Measurements from ENCODE around the gene WBP2. TPM values are rescaled to one million over a fixed set of nuclear protein-coding genes. Genes with fewer than 3 reads are reported as not detected.
A peak's percentile ranks its signal among the peaks of the same experiment; 100 is the strongest.

The WBP2 gene
- total and polyA plus RNA-seq, 2 of the 13 experiments (the other 11 are each of a cell fraction or from before 2014, with no cell fraction given) = 29.2 to 29.5 TPM

DNA sequence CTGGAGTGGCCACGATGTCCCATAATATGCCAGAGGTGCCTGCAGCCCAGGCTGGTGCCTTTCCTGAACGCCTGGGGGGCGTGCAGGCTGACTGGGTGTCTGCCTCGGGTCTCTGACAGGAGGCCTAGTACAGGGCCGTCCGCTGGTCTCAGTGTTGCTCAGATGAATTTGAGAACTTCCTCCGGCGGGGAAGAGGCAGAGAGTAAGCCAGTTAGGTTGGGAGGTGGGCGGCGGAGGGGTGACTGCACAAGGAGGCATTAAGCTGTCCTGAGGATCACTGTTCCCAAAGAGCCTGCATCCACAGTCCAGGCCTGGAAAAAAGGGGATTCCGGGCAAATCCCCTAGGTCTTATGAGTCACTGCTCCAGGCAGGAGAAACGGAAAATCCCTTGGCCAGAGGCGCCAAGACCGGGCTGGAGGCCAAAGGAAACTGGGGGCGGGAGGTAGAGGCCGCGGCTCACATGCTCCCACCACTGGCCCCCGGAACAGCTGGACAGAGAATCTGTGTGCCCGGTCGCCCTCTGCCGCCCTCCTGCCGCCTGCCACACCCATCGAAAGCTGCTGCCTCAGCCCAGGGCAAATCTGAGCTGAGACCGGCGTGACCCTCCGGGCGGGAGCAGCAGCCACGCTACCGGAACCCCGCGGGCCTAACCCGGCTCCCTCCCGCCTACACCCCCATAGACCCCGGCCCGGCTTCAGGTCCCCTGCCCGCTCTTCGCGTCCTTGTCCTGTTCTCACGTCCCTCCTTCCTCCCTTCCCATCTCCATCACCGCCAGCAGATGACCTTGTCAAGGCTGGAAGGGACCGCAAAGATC lies 22.0 kb upstream of the WBP2 start (continued):
- TF ChIP-seq, protein P1, sequence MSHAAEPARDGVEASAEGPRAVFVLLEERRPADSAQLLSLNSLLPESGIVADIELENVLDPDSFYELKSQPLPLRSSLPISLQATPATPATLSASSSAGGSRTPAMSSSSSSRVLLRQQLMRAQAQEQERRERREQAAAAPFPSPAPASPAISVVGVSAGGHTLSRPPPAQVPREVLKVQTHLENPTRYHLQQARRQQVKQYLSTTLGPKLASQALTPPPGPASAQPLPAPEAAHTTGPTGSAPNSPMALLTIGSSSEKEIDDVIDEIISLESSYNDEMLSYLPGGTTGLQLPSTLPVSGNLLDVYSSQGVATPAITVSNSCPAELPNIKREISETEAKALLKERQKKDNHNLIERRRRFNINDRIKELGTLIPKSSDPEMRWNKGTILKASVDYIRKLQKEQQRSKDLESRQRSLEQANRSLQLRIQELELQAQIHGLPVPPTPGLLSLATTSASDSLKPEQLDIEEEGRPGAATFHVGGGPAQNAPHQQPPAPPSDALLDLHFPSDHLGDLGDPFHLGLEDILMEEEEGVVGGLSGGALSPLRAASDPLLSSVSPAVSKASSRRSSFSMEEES (CRISPR knock-in tag; IDR thresholded peaks at IDR 0.05) = peak; percentile 50; the same call in 1 of the 2 replicates
- peak; percentile 69 for TF ChIP-seq NFKB2 (CRISPR knock-in tag; IDR thresholded peaks at IDR 0.05; ENCODE audit: borderline replicate concordance)
- TF ChIP-seq ZNF30 (CRISPR knock-in tag; IDR thresholded peaks at IDR 0.05) = peak; percentile 96
- no peak for TF ChIP-seq ZFP36L2 (CRISPR knock-in tag; IDR thresholded peaks at IDR 0.05)
- TF ChIP-seq HOXA7 (CRISPR knock-in tag; IDR thresholded peaks at IDR 0.05) = no peak
- TF ChIP-seq CBX5 (CRISPR knock-in tag; IDR thresholded peaks at IDR 0.05; ENCODE audit: borderline replicate concordance) = no peak
- peak; percentile 9; the same call in 1 of the 2 replicates for TF ChIP-seq GATA4 (IDR thresholded peaks at IDR 0.05; ENCODE audit: borderline replicate concordance, low read depth)
- no peak for TF ChIP-seq EZH2 (conservative IDR thresholded peaks at IDR 0.05; ENCODE audit: low read depth, low read length)
- TF ChIP-seq, protein P2, sequence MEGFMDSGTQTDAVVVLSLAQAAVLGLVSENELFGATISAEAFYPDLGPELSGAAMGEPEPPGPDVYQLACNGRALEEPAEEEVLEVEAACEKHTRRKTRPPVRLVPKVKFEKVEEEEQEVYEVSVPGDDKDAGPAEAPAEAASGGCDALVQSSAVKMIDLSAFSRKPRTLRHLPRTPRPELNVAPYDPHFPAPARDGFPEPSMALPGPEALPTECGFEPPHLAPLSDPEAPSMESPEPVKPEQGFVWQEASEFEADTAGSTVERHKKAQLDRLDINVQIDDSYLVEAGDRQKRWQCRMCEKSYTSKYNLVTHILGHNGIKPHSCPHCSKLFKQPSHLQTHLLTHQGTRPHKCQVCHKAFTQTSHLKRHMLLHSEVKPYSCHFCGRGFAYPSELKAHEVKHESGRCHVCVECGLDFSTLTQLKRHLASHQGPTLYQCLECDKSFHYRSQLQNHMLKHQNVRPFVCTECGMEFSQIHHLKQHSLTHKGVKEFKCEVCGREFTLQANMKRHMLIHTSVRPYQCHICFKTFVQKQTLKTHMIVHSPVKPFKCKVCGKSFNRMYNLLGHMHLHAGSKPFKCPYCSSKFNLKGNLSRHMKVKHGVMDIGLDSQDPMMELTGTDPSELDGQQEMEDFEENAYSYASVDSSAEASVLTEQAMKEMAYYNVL (CRISPR knock-in tag; IDR thresholded peaks at IDR 0.05; ENCODE audit: borderline replicate concordance) = peak; percentile 48; the same call in 1 of the 2 replicates
- TF ChIP-seq ZNF605 (CRISPR knock-in tag; IDR thresholded peaks at IDR 0.05) = peak; percentile 45
- TF ChIP-seq, protein P3, sequence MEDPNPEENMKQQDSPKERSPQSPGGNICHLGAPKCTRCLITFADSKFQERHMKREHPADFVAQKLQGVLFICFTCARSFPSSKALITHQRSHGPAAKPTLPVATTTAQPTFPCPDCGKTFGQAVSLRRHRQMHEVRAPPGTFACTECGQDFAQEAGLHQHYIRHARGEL (CRISPR knock-in tag; IDR thresholded peaks at IDR 0.05) = peak; percentile 90; the same call in 1 of the 2 replicates
- TF ChIP-seq, protein P4, sequence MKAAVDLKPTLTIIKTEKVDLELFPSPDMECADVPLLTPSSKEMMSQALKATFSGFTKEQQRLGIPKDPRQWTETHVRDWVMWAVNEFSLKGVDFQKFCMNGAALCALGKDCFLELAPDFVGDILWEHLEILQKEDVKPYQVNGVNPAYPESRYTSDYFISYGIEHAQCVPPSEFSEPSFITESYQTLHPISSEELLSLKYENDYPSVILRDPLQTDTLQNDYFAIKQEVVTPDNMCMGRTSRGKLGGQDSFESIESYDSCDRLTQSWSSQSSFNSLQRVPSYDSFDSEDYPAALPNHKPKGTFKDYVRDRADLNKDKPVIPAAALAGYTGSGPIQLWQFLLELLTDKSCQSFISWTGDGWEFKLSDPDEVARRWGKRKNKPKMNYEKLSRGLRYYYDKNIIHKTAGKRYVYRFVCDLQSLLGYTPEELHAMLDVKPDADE (CRISPR knock-in tag; IDR thresholded peaks at IDR 0.05) = no peak
- no peak for TF ChIP-seq EHMT2 (IDR thresholded peaks at IDR 0.05; ENCODE audit: borderline replicate concordance, low read depth, low read length)
- TF ChIP-seq, protein P5, sequence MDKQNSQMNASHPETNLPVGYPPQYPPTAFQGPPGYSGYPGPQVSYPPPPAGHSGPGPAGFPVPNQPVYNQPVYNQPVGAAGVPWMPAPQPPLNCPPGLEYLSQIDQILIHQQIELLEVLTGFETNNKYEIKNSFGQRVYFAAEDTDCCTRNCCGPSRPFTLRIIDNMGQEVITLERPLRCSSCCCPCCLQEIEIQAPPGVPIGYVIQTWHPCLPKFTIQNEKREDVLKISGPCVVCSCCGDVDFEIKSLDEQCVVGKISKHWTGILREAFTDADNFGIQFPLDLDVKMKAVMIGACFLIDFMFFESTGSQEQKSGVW (CRISPR knock-in tag; IDR thresholded peaks at IDR 0.05; ENCODE audit: borderline replicate concordance) = no peak; the same call in 1 of the 2 replicates
- TF ChIP-seq SOX6 (IDR thresholded peaks at IDR 0.05) = no peak
- peak; percentile 81 for TF ChIP-seq SOX6 (CRISPR knock-in tag; IDR thresholded peaks at IDR 0.05)
- TF ChIP-seq, protein P6, sequence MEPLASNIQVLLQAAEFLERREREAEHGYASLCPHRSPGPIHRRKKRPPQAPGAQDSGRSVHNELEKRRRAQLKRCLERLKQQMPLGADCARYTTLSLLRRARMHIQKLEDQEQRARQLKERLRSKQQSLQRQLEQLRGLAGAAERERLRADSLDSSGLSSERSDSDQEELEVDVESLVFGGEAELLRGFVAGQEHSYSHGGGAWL (CRISPR knock-in tag; IDR thresholded peaks at IDR 0.05) = no peak
- TF ChIP-seq, protein P7, sequence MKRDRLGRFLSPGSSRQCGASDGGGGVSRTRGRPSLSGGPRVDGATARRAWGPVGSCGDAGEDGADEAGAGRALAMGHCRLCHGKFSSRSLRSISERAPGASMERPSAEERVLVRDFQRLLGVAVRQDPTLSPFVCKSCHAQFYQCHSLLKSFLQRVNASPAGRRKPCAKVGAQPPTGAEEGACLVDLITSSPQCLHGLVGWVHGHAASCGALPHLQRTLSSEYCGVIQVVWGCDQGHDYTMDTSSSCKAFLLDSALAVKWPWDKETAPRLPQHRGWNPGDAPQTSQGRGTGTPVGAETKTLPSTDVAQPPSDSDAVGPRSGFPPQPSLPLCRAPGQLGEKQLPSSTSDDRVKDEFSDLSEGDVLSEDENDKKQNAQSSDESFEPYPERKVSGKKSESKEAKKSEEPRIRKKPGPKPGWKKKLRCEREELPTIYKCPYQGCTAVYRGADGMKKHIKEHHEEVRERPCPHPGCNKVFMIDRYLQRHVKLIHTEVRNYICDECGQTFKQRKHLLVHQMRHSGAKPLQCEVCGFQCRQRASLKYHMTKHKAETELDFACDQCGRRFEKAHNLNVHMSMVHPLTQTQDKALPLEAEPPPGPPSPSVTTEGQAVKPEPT (CRISPR knock-in tag; IDR thresholded peaks at IDR 0.05; ENCODE audit: low read depth) = 0 out of 2 replicates have a peak, but pooled peaks have one; percentile 10
- TF ChIP-seq YEATS2 (CRISPR knock-in tag; IDR thresholded peaks at IDR 0.05; ENCODE audit: borderline replicate concordance) = no peak; the same call in 1 of the 2 replicates
- peak; percentile 10; the same call in 1 of the 2 replicates for TF ChIP-seq MED1 (CRISPR knock-in tag; IDR thresholded peaks at IDR 0.05)
- TF ChIP-seq ZNF546 (CRISPR knock-in tag; conservative IDR thresholded peaks at IDR 0.05) = no peak; the same call in 1 of the 2 replicates

Measured in HepG2 (cell line).